PFSK-1 (cell line): ENCODE measurements around the gene FGD2.

Experiments used
- FOXP2 ChIP-seq: optimal IDR thresholded peaks from 2 replicates; pipeline ENCODE3; 2011; ENCODE audit warnings: borderline replicate concordance, control low read depth, inconsistent platforms; ENCODE audit not compliant: insufficient read depth; ENCODE audit errors: extremely low read length, extremely low read depth
- POLR2AphosphoS5 ChIP-seq: IDR thresholded peaks from 2 replicates; pipeline ENCODE4 v1.6.1; 2012; ENCODE audit warnings: low read depth, mild to moderate bottlenecking, control low read depth, low read length, moderate library complexity
- SIN3A ChIP-seq: IDR thresholded peaks from 2 replicates; pipeline ENCODE4 v1.6.1; 2012; ENCODE audit warnings: mild to moderate bottlenecking, low read length, moderate library complexity, borderline replicate concordance; ENCODE audit not compliant: insufficient read depth
- TAF1 ChIP-seq: IDR thresholded peaks from 2 replicates; pipeline ENCODE4 v1.6.1; 2012; ENCODE audit warnings: low read length, control low read depth, borderline replicate concordance; ENCODE audit not compliant: insufficient read depth
- TF ChIP-seq, protein P1 (sequence below), 2 experiments: IDR thresholded peaks; 2 replicates each; pipeline versions ENCODE4 v1.6.1 to v1.8.0; 2011 to 2012; ENCODE audit warnings: low read depth in 2 of 2, low read length in 2 of 2, control low read depth in 1 of 2, inconsistent platforms in 1 of 2, mild to moderate bottlenecking in 1 of 2, moderate library complexity in 1 of 2; ENCODE audit not compliant: insufficient read depth in 1 of 2

The FGD2 gene

DNA sequence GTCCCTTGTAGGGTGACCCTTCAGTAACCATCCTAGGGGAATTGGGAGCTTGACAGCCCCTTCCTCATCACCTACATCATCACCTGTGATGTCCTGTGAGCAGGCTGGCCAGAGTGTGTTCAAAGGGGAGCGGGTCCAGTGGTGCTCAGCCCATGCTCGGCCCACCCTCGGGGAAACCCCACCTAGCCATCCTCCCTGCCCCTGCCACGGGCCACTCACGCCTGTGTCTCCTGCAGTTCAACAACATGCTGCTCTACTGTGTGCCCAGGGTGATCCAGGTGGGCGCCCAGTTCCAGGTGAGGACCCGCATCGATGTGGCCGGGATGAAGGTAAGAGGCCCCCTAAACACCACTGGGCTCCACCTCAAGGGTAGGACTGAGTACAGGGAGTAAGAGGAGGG lies 10.1 kb downstream of the FGD2 start:
- no peak for TF ChIP-seq SIN3A
- no peak for TF ChIP-seq POLR2AphosphoS5
- no peak for TF ChIP-seq TAF1

DNA sequence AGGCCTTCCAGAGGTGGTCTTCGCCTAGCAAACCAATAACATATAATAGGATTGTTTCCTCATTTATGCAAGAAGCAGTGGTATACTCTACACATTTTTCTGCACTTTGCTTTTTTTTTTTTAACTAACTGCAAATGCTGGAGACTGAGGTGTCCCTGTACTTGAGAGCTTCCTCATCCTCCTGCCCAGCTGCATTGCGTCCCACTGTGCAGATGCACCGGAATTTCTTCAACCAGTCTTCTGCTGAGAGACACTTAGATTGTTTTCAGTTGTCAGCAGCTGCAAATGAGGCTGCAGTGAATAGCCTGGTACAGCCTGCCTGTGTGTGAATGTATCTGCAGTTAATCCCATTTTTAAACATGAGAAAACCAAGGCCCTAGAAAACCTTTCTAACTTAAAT lies 11.5 kb downstream of the FGD2 start:
- TF ChIP-seq POLR2AphosphoS5 = no peak
- TF ChIP-seq, protein P1, sequence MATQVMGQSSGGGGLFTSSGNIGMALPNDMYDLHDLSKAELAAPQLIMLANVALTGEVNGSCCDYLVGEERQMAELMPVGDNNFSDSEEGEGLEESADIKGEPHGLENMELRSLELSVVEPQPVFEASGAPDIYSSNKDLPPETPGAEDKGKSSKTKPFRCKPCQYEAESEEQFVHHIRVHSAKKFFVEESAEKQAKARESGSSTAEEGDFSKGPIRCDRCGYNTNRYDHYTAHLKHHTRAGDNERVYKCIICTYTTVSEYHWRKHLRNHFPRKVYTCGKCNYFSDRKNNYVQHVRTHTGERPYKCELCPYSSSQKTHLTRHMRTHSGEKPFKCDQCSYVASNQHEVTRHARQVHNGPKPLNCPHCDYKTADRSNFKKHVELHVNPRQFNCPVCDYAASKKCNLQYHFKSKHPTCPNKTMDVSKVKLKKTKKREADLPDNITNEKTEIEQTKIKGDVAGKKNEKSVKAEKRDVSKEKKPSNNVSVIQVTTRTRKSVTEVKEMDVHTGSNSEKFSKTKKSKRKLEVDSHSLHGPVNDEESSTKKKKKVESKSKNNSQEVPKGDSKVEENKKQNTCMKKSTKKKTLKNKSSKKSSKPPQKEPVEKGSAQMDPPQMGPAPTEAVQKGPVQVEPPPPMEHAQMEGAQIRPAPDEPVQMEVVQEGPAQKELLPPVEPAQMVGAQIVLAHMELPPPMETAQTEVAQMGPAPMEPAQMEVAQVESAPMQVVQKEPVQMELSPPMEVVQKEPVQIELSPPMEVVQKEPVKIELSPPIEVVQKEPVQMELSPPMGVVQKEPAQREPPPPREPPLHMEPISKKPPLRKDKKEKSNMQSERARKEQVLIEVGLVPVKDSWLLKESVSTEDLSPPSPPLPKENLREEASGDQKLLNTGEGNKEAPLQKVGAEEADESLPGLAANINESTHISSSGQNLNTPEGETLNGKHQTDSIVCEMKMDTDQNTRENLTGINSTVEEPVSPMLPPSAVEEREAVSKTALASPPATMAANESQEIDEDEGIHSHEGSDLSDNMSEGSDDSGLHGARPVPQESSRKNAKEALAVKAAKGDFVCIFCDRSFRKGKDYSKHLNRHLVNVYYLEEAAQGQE (IDR thresholded peaks at IDR 0.05; ENCODE audit: insufficient read depth in 1 of 2, low read depth in 2 of 2, low read length in 2 of 2) = no peak
- TF ChIP-seq FOXP2 = no peak
- no peak for TF ChIP-seq TAF1
- no peak for TF ChIP-seq SIN3A

DNA sequence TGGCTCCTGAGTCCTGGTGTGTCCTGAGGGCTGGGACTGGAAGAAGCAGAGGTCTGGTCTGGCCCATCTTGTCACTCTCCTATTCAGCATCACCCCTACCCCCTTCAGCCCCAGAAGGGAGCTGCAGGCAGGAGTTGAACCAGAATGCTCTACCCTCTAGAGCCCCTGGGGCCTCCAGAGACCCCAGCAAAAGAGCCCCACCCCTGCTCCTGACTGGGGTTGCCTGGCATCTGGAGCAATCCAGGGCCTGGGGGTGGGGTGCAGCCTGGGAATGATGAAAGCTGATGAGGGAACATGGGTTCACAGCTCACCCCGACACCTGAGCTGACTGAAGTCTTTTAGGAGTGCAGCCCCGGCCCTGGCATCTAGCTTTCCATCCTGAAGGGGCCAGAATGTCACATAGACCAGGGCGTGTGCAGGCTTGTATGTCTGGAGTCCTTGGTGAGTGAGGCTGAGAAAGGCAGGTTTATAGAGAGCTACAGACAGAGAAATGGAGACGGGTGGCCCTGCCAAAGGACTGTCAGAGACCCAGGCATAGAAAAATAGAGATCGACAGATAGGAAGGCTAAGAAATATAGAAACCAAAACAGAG lies 12.2 kb downstream of the FGD2 start:
- TF ChIP-seq, protein P1 (IDR thresholded peaks at IDR 0.05; ENCODE audit: insufficient read depth in 1 of 2, low read depth in 2 of 2, low read length in 2 of 2) = no peak
- no peak for TF ChIP-seq SIN3A
- no peak for TF ChIP-seq TAF1

DNA sequence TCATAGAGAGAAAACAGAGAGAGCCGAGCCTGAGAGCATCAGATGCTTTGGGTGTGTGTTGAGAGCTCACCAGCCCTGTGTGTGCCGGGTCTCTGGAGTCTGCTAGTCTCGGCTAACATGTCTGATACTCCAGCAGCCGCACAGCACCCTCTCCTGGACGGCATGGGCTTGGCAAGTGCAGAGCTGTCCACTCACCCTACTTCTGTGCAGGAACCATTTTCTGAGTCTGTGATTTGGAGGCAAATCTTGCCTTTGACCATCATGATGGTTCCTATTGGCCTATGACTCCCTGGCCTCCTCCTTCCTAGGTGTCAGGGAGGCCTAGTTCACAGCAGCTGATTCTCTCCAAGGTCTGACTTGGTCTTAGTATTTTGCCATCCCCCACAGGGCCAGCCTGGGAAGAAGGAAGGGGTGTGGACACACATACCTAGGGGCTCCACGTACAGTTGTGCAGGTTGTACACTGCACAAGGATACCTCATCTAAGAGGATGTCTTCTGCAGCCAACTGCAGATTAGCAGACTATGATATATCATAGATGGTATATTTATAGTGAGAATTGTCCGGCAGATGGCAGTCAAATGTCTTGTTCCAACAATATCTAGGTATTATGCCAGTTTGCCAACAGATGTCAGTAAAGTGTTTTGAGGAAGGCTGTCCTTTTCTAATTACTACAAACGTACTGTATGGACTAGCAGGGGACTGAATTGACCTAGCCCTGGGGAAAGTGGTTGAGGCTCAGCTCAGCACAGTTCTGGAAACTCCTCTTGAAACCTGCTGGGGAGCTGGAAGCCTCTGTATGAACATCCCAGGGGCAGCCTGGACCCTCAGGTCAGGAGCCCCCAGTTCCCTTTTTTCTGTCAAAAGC lies 13.0 kb downstream of the FGD2 start:
- TF ChIP-seq POLR2AphosphoS5 (no peak), FOXP2 (no peak), TAF1 (no peak)
- TF ChIP-seq, protein P1 (IDR thresholded peaks at IDR 0.05; ENCODE audit: insufficient read depth in 1 of 2, low read depth in 2 of 2, low read length in 2 of 2) = peak; percentile 55 to 76; a peak in 3 of 4 replicates

DNA sequence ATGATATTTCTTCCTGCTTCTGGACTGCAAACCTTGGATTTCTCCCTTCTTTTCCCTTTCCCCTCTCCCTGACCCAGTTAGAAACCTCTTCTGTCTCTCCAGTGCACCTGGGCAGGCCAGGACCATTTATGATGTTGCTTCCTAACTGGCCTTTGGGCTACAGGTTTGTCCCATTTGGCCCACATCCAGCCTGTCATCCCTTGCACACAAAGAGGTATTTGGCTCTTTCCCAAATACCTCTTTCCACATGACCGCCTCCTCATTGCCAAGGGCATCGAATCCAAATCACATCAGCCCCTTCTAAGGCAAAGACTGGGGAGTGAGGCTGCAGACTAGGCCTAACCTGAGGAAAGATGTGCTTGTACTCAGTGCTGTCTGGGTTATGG lies 13.6 kb downstream of the FGD2 start:
- no peak for TF ChIP-seq TAF1
- TF ChIP-seq, protein P1 (IDR thresholded peaks at IDR 0.05; ENCODE audit: insufficient read depth in 1 of 2, low read depth in 2 of 2, low read length in 2 of 2) = no peak
- no peak for TF ChIP-seq POLR2AphosphoS5
- no peak for TF ChIP-seq FOXP2
- TF ChIP-seq SIN3A = no peak
